Dermis microvascular lymphatic vessel endothelial cell (primary cell): ENCODE measurements around the gene SLC27A4. TPM values are rescaled to one million over a fixed set of nuclear protein-coding genes. Genes with fewer than 3 reads are reported as not detected.

Experiments used
- DNase-seq, 2 donors: peaks; one replicate each; pipeline versions ENCODE4 v3.0.0 to v3.0.0-alpha.2; 2010; ENCODE audit warnings: low read depth in 2 of 2
- total RNA-seq: library from RNA; depleted of rRNA; stranded (reverse); fragments of >200 nt; gene quantifications from 2 replicates; pipeline ENCODE4 v1.2.1, GENCODE V29; 2014

SLC27A4 gene
- total RNA-seq, 1 donor from 2014 or later, result 19.9 TPM

- DNase-seq, result no peak
Observed at GRCh38 chr9:128362774-128363173, 22.4 kb downstream of the SLC27A4 start.

- DNase-seq, result no peak
Observed at GRCh38 chr9:128365525-128365924, 25.2 kb downstream of the SLC27A4 start.

GRCh38 chr9:128369024-128369706 lies 28.8 kb downstream of the SLC27A4 start:
- no peak for DNase-seq

- DNase-seq, result no peak
Observed at GRCh38 chr9:128370367-128370751, 30.0 kb downstream of the SLC27A4 start.

GRCh38 chr9:128370752-128371629 lies 30.7 kb downstream of the SLC27A4 start, which contains the start of gene URM1:
URM1 (plus strand) TSS chr9:128371374; CDS start chr9:128371381, 7 bp downstream.
- peak; percentile 89 to 98 for DNase-seq

- DNase-seq, result no peak
Observed at GRCh38 chr9:128371630-128372117, 31.3 kb downstream of the SLC27A4 start.

GRCh38 chr9:128372188-128372641 lies 31.9 kb downstream of the SLC27A4 start:
- peak; percentile 65 to 87 for DNase-seq

- peak in 1 of 2 donors; percentile 64 for DNase-seq
Observed at GRCh38 chr9:128372784-128373183, 32.5 kb downstream of the SLC27A4 start.

GRCh38 chr9:128374221-128374675 lies 33.9 kb downstream of the SLC27A4 start:
- DNase-seq, result no peak

- DNase-seq, result no peak
Observed at GRCh38 chr9:128375865-128376264, 35.5 kb downstream of the SLC27A4 start.

GRCh38 chr9:128382261-128382660 lies 41.9 kb downstream of the SLC27A4 start:
- DNase-seq, result no peak

GRCh38 chr9:128383007-128383753 lies 42.9 kb downstream of the SLC27A4 start:
- no peak for DNase-seq

- DNase-seq, result no peak
Observed at GRCh38 chr9:128383791-128384190, 43.5 kb downstream of the SLC27A4 start.

- no peak for DNase-seq
Observed at GRCh38 chr9:128384801-128385495, 44.6 kb downstream of the SLC27A4 start.

- no peak for DNase-seq
Observed at GRCh38 chr9:128385496-128386460, 45.5 kb downstream of the SLC27A4 start.

GRCh38 chr9:128388150-128388549 lies 47.8 kb downstream of the SLC27A4 start:
- DNase-seq, result no peak

GRCh38 chr9:128389395-128390149 lies 49.2 kb downstream of the SLC27A4 start:
- DNase-seq, result no peak

- no peak for DNase-seq
Observed at GRCh38 chr9:128390150-128390812, 50.0 kb downstream of the SLC27A4 start.
